Inflammatory macrophage treated with lipopolysaccharide for 4 hours (primary cell): ENCODE measurements around the gene SLFN11.
"Not testable (repeated sequence)": the region's sequence is repeated elsewhere in the genome, so short reads cannot be mapped to it uniquely, and the experiment has no call there.

Experiments used
- DNase-seq: peaks from one replicate; pipeline ENCODE4 v3.0.0-alpha.2; 2020

Gene SLFN11, protein sequence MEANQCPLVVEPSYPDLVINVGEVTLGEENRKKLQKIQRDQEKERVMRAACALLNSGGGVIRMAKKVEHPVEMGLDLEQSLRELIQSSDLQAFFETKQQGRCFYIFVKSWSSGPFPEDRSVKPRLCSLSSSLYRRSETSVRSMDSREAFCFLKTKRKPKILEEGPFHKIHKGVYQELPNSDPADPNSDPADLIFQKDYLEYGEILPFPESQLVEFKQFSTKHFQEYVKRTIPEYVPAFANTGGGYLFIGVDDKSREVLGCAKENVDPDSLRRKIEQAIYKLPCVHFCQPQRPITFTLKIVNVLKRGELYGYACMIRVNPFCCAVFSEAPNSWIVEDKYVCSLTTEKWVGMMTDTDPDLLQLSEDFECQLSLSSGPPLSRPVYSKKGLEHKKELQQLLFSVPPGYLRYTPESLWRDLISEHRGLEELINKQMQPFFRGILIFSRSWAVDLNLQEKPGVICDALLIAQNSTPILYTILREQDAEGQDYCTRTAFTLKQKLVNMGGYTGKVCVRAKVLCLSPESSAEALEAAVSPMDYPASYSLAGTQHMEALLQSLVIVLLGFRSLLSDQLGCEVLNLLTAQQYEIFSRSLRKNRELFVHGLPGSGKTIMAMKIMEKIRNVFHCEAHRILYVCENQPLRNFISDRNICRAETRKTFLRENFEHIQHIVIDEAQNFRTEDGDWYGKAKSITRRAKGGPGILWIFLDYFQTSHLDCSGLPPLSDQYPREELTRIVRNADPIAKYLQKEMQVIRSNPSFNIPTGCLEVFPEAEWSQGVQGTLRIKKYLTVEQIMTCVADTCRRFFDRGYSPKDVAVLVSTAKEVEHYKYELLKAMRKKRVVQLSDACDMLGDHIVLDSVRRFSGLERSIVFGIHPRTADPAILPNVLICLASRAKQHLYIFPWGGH

DNA sequence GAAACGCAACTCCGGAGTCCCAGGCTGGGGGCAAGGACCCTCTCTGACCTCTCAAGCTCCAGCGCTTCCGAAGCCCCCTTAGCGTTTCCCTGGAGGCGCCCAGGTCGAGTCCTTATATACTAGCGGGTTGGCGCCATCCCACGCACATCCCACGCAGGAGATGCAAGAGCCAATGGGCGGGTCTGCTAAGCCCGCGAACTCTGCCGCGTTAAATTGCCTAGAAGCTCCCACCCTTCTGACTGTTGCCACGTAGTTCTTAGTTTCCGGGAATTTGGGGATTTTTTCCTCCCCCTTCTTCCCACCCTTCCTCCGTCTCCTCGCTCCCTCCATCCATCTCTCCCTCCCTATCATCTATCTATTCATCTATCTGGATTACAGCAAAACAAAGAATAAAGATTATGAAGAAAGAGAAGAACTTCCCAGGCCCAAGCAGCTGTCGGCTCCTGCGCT is at the start of gene SLFN11:
SLFN11 (minus strand) TSS at position 88 of the 450 bp plus-strand sequence. CDS start 9,814 bp downstream, outside the sequence.
- DNase-seq: peak; percentile 91

DNA sequence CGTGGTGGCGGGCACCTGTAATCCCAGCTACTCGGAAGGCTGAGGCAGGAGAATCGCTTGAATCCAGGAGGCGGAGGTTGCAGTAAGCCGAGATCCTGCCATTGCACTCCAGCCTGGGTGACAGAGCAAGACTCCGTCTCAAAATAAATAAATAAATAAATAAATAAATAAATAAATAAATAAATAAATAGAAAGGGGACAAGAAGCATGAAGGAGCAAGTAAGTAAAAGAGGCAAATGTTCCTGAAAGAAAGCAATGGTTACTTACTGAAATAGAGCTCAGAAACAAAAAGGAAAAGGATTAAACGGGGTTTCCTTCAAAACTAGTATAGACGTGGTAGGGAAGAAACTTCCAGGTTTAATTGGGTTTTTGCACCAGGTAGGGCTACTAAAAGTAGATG is 47.6 kb upstream of the SLFN11 start:
- not testable (repeated sequence) for DNase-seq

DNA sequence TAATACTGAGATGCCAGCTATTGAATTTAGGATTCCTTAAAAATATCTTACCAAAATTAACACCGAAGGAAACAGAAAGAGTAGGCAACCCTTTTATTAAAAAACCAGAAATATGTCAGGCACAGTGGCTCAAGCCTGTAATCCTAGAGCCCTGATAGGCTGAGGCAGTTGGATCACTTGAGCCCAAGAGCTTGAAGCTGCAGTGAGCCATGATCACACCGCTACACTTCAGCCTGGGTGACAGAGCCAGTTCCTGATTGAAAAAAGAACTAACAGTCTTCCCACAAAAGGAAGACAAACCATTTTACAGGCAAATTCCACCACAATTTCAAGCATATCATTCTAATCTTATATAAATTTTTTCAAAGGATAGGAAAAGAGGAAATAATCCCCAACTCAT is 43.2 kb upstream of the SLFN11 start:
- DNase-seq: no peak

DNA sequence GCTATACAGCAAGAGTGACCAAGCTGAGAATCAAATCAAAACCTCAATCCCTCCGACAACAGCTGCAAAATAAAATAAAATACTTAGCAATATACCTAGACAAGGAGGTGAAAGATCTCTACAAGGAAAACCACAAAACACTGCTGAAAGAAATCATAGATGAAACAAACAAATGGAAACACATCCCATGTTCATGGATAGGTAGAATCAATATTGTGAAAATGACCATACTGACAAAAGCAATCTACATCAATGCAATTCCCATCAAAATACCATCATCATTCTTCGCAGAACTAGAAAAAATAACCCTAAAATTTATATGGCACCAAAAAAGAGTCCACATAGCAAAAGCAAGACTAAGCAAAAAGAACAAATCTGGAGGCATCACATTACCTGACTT is 41.3 kb upstream of the SLFN11 start:
- DNase-seq: not testable (repeated sequence)

DNA sequence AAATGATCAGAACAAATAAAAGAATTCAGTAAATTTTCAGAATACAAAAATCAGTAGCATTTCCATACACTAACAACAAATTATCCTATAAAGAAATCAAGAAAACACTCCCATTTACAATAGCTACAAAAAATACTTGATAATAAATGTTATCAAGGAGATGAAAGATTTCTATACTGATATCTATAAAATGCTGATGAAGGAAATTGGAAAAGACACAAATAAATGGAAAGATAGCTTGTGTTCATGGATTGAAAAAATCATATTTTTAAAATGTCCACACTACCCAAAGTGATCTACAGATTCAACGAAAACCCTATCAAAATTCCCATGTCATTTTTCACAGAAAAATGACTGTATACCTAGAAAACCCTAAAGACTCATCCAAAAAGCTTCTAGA is 40.8 kb upstream of the SLFN11 start:
- DNase-seq: no peak

DNA sequence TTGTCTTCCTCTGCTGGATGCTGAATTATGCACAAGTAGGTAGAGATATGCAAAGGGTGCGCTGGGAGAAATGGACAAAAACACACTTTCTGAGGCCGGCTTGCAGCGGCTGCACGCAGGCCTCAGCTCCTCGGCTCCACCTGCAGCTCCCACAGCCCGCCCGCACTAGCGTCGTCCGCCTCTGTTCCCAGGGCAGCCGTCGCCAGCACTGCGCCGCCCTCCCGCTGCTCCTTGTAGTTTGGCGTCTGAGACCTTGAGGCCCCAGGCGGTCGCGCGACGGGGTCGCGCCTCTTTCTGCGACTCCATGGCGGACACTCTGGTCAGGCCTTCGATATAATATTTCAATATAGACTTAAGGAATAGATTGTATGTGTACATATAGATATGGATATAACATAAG is 34.1 kb upstream of the SLFN11 start:
- DNase-seq: no peak

DNA sequence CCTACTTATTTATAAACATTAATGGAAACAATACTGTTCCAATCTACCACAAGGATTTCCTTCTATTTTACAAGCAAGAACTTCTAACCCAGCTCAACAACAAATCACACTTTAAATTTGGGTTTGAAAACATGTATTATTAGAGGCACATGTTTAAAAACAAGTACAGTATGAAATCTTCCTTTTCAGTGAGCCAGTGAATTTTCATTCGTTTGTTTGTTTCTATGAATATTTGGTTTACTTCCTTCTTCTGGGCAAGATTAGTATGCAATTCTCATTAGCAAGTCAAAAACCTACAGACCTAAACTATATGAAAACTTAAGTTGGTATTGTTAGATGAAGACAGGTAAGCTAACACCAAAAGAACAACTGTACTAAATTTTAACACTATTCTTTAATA is 33.1 kb upstream of the SLFN11 start:
- DNase-seq: no peak

DNA sequence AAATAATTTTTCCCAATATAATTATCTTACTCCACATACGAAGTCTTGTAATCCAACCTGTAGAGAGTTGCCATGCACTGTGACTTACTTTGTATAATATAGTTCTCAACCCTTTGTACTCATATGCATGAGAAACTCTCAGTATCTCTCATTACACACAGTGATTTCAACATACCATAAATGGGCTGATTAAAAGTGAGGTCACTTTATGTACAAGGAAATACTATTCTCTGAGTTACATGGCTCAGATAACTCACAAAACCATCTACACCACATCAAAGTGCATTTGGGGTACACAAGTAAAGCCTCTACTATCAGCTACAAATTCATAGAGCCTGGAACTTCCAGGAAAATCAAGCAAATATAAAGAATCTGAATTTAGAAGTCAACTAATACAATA is 30.9 kb upstream of the SLFN11 start:
- peak; percentile 6 for DNase-seq

DNA sequence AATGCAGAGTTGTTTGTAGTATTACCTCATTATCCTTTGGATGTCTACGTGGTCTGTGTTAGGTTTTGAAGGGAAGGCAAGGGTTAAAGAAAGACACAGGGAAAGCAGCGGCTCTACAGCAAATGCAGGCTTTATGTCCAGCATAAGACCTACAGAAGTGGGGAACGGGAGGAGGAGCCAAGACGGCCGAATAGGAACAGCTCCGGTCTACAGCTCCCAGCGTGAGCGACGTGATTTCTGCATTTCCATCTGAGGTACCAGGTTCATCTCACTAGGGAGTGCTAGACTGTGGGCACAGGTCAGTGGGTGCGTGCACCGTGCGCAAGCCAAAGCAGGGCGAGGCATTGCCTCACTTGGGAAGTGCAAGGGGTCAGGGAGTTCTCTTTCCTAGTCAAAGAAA is 20.4 kb upstream of the SLFN11 start:
- not testable (repeated sequence) for DNase-seq

DNA sequence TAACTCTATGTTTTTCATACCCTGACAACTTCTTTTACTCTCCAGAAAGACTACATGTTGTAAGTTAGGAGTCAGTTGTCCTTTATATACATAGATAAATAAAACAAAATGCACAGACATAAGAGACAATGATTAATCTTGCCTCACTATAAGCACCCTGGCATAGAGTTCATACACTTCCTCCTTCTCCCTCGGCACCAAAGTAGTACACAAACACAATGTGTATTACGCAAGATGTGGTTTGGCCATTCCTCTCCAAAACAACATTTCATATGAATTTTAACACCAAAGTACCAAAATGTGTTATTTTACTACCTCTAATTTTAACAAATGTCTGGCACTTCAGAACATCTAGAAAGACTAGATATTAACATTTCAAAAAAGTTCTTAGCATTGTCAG is 17.2 kb upstream of the SLFN11 start:
- peak; percentile 80 for DNase-seq

DNA sequence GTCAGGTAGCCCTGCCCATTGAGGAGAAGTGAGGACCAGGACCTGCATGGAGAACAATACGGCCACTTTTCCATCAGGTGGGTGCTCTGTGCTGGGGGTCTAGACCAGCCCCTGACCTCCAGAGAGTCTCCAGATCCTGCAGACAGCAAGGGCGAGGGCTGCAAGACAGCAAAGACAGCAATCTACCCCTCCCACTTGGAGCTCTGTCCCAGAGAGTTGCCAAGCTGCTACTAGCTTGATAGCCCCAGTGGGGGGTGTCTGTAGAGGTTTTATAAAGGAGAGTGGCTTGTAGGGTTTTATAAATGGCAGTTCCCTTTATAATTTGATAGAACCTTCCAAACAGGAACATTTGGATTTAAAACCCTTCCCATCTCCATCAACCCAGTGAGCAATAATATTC is 16.7 kb upstream of the SLFN11 start:
- no peak for DNase-seq

DNA sequence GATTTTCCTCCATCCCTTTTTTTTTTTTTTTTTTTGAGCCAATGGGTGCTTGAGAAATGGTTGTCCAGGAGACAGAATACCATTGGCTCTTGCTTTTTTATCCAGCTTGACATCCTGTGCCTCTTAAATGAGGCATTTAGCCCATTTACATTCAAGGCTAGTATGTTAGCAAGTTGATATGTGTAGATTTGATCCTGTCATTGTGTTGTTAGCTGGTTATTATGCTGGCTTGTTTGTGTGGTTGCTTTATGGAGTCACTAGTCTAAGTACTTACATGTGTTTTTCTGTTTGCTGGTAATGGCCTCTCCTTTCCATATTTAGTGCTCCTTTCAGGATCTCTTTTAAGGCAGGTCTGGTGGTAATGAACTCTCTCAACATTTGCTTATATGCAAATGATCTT is 14.1 kb upstream of the SLFN11 start:
- DNase-seq: no peak

DNA sequence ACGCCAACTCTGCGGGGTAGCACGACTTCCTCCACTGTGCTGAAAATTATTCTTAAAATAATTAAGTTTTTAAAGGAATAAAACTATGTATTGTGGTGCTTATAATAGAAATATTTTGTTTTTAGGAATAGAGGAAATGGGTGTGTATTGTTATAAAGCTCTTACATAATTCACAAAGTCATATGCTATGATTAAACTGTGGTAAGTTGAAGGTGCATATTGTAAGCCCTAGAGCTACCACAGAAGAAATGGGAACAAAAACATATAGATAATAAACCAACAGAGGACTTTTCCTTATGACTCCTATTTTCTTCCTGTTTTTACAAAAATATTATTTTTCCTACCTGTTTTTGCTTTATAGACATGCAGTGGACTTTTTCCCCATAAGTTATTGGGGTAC is 4.3 kb upstream of the SLFN11 start:
- peak; percentile 61 for DNase-seq

DNA sequence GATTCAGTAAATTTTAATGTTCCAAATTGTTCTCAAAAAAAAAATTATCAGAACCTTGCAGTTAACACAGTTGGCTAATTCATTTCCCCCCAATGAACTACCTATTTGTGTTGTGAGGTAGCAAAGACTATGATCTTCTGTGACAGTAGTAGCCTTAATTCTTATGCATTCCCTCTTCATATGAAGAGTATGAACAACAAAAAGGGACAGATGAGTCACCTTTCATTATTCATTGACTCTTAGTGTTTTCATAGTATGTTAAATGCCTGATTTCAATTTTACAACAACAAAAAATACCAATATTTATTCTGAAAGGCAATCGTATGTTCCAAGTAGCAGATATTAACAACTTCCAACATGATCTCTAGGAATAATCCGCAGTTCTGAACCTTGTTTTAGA is 3.6 kb upstream of the SLFN11 start:
- DNase-seq: no peak

DNA sequence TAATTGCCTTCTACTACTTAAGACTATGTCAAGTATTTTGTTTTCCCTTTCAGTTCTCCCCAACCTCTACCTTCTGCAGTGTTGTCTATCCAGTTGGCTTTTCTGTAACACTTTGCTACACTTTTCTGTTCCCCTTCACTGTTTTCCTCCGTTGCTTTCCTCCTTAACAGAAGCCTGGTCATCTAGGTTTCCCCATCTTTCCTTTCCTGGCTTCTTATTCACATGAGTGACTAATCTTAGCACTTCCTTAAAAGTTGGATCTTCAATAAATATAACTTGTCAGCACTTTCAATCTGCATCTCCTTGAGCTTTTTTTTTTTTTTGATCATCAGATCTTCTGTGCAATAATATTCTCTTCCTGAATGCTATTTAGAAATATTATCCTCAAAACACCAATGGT is 2.8 kb upstream of the SLFN11 start:
- DNase-seq: peak; percentile 94

DNA sequence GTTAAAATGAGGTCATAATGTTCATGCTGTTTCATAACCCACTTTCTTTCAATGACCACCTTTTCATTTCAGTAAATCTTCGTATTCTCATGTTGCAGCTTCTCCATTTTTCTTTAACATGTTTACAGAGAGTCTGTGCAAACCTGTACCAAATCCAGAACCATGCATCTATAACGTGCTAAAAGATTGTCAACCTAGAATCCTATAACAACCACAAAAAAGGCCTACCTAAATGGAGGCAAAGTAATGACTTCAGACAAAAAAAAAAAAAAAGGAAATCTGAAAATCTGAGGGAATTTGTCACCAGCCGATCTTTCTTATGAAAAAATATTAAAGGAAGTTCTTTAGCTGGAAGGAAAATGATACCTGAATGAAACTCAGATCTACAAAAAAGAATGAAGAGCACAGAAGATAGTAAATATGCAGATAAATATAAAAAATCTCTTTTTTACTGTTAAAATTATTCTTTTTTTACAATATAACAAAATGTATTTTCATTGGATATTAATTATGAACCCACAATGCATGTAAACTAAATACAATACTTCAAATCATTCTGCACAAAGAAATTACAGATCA is 1.4 kb upstream of the SLFN11 start:
- DNase-seq: no peak

DNA sequence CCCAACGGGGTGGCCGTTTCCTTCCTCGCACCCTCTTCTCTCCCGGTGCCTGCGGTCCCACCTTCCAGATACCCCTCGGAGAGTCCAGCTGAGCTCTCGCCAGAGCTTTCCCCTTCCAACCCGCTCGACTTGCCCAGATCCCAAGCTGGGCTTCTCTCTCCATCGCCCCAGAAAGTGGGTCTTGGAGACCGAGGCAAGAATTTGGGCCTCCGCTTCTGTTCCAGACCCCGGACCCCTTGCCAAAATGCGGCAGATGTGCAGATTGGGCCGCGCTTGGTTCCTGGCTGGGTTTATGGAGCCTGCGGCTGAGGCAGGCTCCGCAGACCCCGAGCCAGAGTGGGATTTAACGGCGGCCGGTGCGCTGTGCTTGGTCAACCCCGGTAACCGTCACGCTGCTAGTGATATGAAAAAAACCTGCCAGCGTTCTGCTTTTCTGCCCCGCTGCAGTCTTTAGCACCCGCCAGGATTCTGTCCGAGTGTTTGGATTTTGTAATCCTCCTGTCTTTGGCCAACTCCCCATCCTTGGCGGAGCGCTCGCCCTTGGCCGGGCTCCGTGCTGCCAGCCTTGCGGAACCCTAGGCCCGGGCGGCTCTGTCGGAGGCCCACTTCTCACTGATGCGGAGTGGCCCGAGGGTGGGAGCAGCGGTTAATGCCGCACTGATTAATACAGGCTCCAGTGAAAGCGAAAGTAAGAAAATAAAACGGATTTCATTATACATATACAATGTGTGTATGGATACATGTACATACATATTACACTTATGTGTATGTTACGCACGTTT is 754 bp upstream of the SLFN11 start:
- DNase-seq: peak; percentile 85

DNA sequence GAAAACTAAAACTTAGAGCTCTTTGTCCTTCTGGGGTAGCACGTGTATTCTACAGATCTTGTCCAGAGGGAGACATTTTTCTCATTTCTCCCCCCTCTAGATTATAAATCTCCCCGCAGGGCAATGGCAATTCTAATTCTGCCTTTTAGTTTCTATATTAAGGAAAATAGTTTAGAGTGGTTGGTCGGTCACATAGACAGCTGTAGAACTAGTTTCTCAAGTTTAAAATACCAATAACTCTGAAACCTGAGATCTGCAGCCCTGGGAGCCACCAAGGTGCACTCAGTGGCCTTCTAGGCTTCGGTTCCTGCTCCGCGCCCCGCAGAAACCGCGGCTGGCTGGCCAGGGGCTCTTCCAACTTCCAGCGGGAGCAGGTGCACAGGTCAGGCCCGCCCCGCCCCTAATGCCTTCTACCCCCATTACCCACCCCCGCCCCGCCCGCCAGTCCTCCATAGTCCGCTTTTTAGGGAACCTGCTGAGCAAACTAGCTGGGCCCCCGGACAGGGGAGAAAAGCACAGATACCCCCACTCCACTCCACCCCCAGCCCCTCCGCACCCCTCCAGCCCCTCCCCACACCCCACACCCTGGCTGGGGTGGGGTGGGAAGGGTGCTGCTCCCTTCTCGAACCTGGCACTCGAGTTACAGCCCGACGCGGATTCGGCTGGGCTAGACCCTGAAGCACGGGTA is 431 bp downstream of the SLFN11 start:
- DNase-seq: peak; percentile 28

DNA sequence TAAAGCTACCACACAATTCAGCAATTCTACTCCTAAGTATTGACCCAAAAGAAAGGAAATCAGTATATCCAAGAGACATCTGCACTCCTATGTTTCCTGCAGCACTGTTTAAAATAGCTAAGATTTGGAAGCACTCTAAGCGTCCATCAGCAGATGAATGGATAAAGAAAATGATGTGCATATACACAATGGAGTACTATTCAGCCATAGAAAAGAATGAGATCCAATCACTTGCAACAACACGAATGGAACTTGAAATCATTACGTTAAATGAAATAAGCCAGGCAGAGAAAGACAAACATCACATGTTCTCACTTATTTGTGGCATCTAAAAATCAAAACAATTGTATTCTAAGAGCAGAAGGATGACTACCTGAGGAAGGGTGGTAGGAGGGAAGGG is 1.5 kb downstream of the SLFN11 start:
- DNase-seq: no peak

DNA sequence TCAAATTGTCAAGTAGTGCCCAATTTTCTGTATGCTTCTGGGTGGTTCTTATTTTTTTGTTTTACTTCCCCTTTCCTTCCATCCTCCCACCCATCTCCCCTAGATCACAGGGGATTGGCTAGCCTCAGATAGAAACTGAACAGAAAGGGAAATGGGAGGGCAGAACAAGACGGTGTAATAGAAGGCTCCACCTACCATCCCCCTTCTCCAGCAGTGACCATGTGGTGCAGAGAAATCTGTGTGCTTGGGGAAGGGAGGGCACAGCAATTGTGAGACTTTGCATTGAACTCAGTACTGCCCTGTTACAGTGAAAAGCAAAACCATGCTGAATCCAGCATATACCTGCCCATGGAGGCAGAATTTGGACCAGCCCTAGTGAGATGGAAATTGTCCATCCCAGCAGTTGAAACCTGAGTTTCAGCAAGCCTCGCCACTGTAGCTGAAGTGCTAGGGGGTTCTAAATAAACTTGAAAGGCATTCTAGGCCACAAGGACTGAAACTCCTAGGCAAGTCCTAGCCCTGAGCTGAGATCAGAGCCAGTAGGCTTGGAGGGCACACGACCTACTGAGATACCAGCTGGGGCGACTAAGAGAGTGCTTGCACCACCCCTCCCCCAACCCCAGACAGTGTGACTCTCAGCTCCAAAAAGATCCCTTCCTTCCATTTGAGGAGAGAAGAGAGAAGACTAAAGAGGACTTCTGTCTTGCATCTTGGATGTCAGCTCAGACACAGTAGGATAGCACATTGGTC is 5.2 kb downstream of the SLFN11 start:
- DNase-seq: peak; percentile 85

DNA sequence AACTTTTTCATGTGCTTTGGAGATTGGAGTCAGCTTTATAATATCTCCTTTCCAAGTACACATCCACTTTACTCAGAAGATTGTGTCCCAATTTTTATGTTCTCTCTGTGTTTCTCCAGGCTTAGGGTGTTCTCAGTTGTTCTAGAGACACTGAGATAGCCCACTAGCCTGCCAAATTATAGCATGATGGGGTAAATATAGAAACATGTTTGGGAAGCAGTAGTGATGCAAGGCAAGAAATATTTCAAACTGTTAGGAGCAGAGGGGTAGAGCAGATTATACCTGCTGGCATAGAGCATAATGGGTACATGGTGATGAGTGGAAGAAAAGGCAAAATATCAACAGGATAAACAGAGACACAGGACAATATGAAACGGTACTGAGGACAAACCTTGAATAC is 12.4 kb downstream of the SLFN11 start:
- DNase-seq: no peak
